Suprapubic skin (tissue), 4 donors: ENCODE measurements around the gene MAPKAPK2.

Experiments
- EP300 ChIP-seq: sonication (generic); formaldehyde crosslinking; IDR thresholded peaks from one replicate; pipeline ENCODE4 v1.6.1; 2017; ENCODE audit warnings: antibody characterized with exemption
- POLR2A ChIP-seq, 2 donors: fragments of 450-650 bp; IDR thresholded peaks; one replicate each; pipeline ENCODE4 v1.6.1; 2017; ENCODE audit warnings: antibody characterized with exemption in 2 of 2, mild to moderate bottlenecking in 2 of 2, moderate library complexity in 2 of 2
- POLR2AphosphoS5 ChIP-seq, 3 donors: sonication (generic); formaldehyde crosslinking; IDR thresholded peaks; one replicate each; pipeline ENCODE4 v1.6.1; 2017; ENCODE audit warnings: antibody characterized with exemption in 3 of 3
- TF ChIP-seq, protein P1 (sequence below), 2 donors: fragments of 200-600 bp in 1 of 2; fragments of 450-650 bp in 1 of 2; sonication (generic) in 1 of 2; IDR thresholded peaks; one replicate each; pipeline ENCODE4 v1.5.1; 2016 to 2019; ENCODE audit warnings: antibody characterized with exemption in 2 of 2, mild to moderate bottlenecking in 1 of 2, moderate library complexity in 1 of 2

DNA sequence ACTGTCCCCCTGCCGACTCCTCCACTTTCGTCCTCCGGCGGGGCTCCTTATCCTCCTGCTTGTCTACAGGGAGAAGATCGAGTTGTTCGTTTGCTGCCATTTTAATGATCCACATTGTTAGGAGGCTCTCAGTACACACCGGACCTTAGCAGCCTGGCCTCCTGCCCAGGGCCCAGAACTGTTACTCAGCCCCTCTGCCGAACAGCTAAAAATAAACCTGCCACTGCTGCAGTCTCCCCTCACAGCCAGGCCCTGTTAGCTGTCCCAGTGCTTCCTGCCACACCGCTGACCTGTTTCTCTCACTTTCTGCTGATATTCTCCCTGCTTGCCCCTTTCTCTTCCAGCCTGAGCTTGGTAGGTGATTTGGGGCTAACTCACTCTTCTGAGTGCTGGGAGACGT lies 8.3 kb downstream of the MAPKAPK2 start:
- TF ChIP-seq EP300: no peak
- no peak for TF ChIP-seq POLR2AphosphoS5 (IDR thresholded peaks at IDR 0.05)
- TF ChIP-seq, protein P1, sequence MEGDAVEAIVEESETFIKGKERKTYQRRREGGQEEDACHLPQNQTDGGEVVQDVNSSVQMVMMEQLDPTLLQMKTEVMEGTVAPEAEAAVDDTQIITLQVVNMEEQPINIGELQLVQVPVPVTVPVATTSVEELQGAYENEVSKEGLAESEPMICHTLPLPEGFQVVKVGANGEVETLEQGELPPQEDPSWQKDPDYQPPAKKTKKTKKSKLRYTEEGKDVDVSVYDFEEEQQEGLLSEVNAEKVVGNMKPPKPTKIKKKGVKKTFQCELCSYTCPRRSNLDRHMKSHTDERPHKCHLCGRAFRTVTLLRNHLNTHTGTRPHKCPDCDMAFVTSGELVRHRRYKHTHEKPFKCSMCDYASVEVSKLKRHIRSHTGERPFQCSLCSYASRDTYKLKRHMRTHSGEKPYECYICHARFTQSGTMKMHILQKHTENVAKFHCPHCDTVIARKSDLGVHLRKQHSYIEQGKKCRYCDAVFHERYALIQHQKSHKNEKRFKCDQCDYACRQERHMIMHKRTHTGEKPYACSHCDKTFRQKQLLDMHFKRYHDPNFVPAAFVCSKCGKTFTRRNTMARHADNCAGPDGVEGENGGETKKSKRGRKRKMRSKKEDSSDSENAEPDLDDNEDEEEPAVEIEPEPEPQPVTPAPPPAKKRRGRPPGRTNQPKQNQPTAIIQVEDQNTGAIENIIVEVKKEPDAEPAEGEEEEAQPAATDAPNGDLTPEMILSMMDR (IDR thresholded peaks at IDR 0.05): no peak
- no peak for TF ChIP-seq POLR2A (IDR thresholded peaks at IDR 0.05)
